HUES6 (cell line): ENCODE measurements around the gene ECE2.

ENCODE experiments used
- H3K27ac ChIP-seq: 2 replicates; pipeline ENCODE4 v1.7.0; 2013; ENCODE audit warnings: low read depth, mild to moderate bottlenecking, low read length, inconsistent platforms
- H3K27me3 ChIP-seq: 2 replicates; pipeline ENCODE4 v1.6.1; 2013; ENCODE audit warnings: low read length; ENCODE audit not compliant: control insufficient read depth, insufficient read depth
- H3K36me3 ChIP-seq: 2 replicates; pipeline ENCODE4 v1.6.1; 2013; ENCODE audit warnings: low read length; ENCODE audit not compliant: control insufficient read depth, insufficient read depth
- H3K4me1 ChIP-seq: 2 replicates; pipeline ENCODE4 v1.6.1; 2013; ENCODE audit warnings: low read length; ENCODE audit not compliant: control insufficient read depth, insufficient read depth
- H3K4me3 ChIP-seq: 2 replicates; pipeline ENCODE4 v1.5.1; 2013; ENCODE audit warnings: low read depth, low read length
- H3K9ac ChIP-seq: one replicate; pipeline ENCODE4 v1.6.1; 2013; ENCODE audit warnings: mild to moderate bottlenecking, low read length
- H3K9me3 ChIP-seq: 2 replicates; pipeline ENCODE4 v1.6.1; 2013; ENCODE audit warnings: low read depth, low read length; ENCODE audit not compliant: control insufficient read depth, insufficient read depth

Gene ECE2

GRCh38 chr3:184300378-184300720 lies 24.5 kb downstream of the ECE2 start:
- H3K27ac ChIP-seq: no peak overlapping the region
- peak overlapping the region; percentile 91 for H3K9ac ChIP-seq

GRCh38 chr3:184305577-184305976 lies 29.8 kb downstream of the ECE2 start:
- Histone ChIP-seq H3K27ac (no peak overlapping the region), H3K4me3 (no peak overlapping the region), H3K9me3 (no peaks in the 10 kb centered on the region), H3K9ac (no peak overlapping the region), H3K4me1 (no peaks in the 10 kb centered on the region), H3K36me3 (peaks cover 88% of the 10 kb centered on the region), H3K27me3 (no peaks in the 10 kb centered on the region)

More at GRCh38 chr3:184300378-184300720, 24.5 kb downstream of the ECE2 start:
- H3K4me3 ChIP-seq: peak overlapping the region; percentile 98
- peaks cover 55% of the 10 kb centered on the region for H3K36me3 ChIP-seq
- H3K4me1 ChIP-seq: peaks cover 5% of the 10 kb centered on the region; the same call in 1 of the 2 replicates
- no peaks in the 10 kb centered on the region for H3K27me3 ChIP-seq
- H3K9me3 ChIP-seq: no peaks in the 10 kb centered on the region

GRCh38 chr3:184306341-184306972 lies 30.6 kb downstream of the ECE2 start:
- no peaks in the 10 kb centered on the region for H3K9me3 ChIP-seq
- H3K36me3 ChIP-seq: peaks cover 80% of the 10 kb centered on the region
- H3K9ac ChIP-seq: no peak overlapping the region
- H3K27me3 ChIP-seq: no peaks in the 10 kb centered on the region
- H3K27ac ChIP-seq: no peak overlapping the region
- no peak overlapping the region for H3K4me3 ChIP-seq
- H3K4me1 ChIP-seq: no peaks in the 10 kb centered on the region

- Histone ChIP-seq H3K9ac (no peak overlapping the region), H3K36me3 (peaks cover 66% of the 10 kb centered on the region), H3K27me3 (no peaks in the 10 kb centered on the region)
These were observed 32.1 kb downstream of the ECE2 start for GRCh38 chr3:184307915-184308314.

GRCh38 chr3:184308744-184309143 lies 32.9 kb downstream of the ECE2 start:
- Histone ChIP-seq H3K9me3 (no peaks in the 10 kb centered on the region), H3K4me3 (no peak overlapping the region), H3K27ac (no peak overlapping the region), H3K27me3 (no peaks in the 10 kb centered on the region), H3K4me1 (no peaks in the 10 kb centered on the region), H3K36me3 (peaks cover 57% of the 10 kb centered on the region), H3K9ac (no peak overlapping the region)

More at GRCh38 chr3:184307915-184308314, 32.1 kb downstream of the ECE2 start:
- Histone ChIP-seq H3K4me1 (no peaks in the 10 kb centered on the region), H3K4me3 (no peak overlapping the region), H3K27ac (no peak overlapping the region), H3K9me3 (no peaks in the 10 kb centered on the region)

- H3K4me1 ChIP-seq: peaks cover 5% of the 10 kb centered on the region; the same call in 1 of the 2 replicates
- H3K9ac ChIP-seq: no peak overlapping the region
- H3K27ac ChIP-seq: no peak overlapping the region
- H3K9me3 ChIP-seq: no peaks in the 10 kb centered on the region
- peaks cover 35% of the 10 kb centered on the region for H3K36me3 ChIP-seq
- no peaks in the 10 kb centered on the region for H3K27me3 ChIP-seq
- H3K4me3 ChIP-seq: no peak overlapping the region
These were observed 35.8 kb downstream of the ECE2 start for GRCh38 chr3:184311633-184312032.

GRCh38 chr3:184314363-184314699 lies 38.5 kb downstream of the ECE2 start, which contains the start of gene EIF4G1:
TSS of gene EIF4G1 (plus strand) at chr3:184314606. CDS start at chr3:184315797, 1,191 bp downstream.
- H3K4me1 ChIP-seq: peaks cover 11% of the 10 kb centered on the region; the same call in 1 of the 2 replicates

GRCh38 chr3:184314700-184315542 lies 39.1 kb downstream of the ECE2 start:
- H3K9me3 ChIP-seq: no peaks in the 10 kb centered on the region
- H3K27ac ChIP-seq: peak overlapping the region; percentile 96
- H3K4me3 ChIP-seq: peak overlapping the region; percentile 79
- H3K9ac ChIP-seq: peak overlapping the region; percentile 98
- no peaks in the 10 kb centered on the region for H3K27me3 ChIP-seq
- peaks cover 11% of the 10 kb centered on the region; the same call in 1 of the 2 replicates for H3K4me1 ChIP-seq
- H3K36me3 ChIP-seq: peaks cover 39% of the 10 kb centered on the region

More at GRCh38 chr3:184314363-184314699, 38.5 kb downstream of the ECE2 start, which contains the start of gene EIF4G1:
- Histone ChIP-seq H3K9ac (peak within 1 kb of the TSS; percentile 98), H3K36me3 (peaks cover 34% of the 10 kb centered on the region), H3K4me3 (peak within 1 kb of the TSS; percentile 79), H3K27me3 (no peaks in the 10 kb centered on the region), H3K9me3 (no peaks in the 10 kb centered on the region), H3K27ac (peak within 1 kb of the TSS; percentile 96)

GRCh38 chr3:184315543-184315867 lies 39.7 kb downstream of the ECE2 start:
- Histone ChIP-seq H3K9me3 (no peaks in the 10 kb centered on the region), H3K36me3 (peaks cover 41% of the 10 kb centered on the region), H3K27me3 (no peaks in the 10 kb centered on the region), H3K4me1 (peaks cover 11% of the 10 kb centered on the region; the same call in 1 of the 2 replicates), H3K27ac (peak overlapping the region; percentile 96), H3K4me3 (peak overlapping the region; percentile 79), H3K9ac (peak overlapping the region; percentile 98)

GRCh38 chr3:184315871-184316661 lies 40.2 kb downstream of the ECE2 start:
- Histone ChIP-seq H3K4me1 (peaks cover 11% of the 10 kb centered on the region; the same call in 1 of the 2 replicates), H3K27me3 (no peaks in the 10 kb centered on the region), H3K36me3 (peaks cover 46% of the 10 kb centered on the region), H3K4me3 (peak overlapping the region; percentile 79), H3K9ac (peak overlapping the region; percentile 98), H3K27ac (no peak overlapping the region), H3K9me3 (no peaks in the 10 kb centered on the region)
